GM12878 (cell line): ENCODE data around the gene PRKN. TPM values are rescaled to one million over a fixed set of nuclear protein-coding genes. Genes with fewer than 3 reads are reported as not detected.

ENCODE experiments used
- ATAC-seq: fragments of 200-7000 bp; cut with Tn5 transposase; 3 replicates; pipeline ENCODE4 v1.9.1; 2020; ENCODE audit warnings: mild to moderate bottlenecking, moderate library complexity
- BruUV-seq: library from RNA; stranded (reverse); fragments of 400-500 nt; replicated peaks from 2 replicates; lab custom pipeline; 2021; lab: Mats Ljungman, UMichigan
- CTCF ChIA-PET: fragments of 300-600 bp; sonication (Branson Sonifier 250); formaldehyde crosslinking; extraction: SDS; loops from one replicate; lab custom pipeline; 2021; ENCODE audit warnings: inconsistent platforms; lab: Yijun Ruan, JAX
- POLR2A ChIA-PET: fragments of 350-600 bp; formaldehyde crosslinking; extraction: SDS; loops from one replicate; lab custom pipeline; 2021; ENCODE audit warnings: inconsistent platforms; lab: Charles Lee
- RAD21 ChIA-PET: fragments of 300-600 bp; sonication (Branson Sonifier 250); formaldehyde crosslinking; loops from one replicate; lab custom pipeline; 2023; ENCODE audit warnings: antibody characterized with exemption; ENCODE audit not compliant: unreplicated experiment; lab: Charles Lee
- SMC1A ChIA-PET: fragments of 300-600 bp; sonication (Branson Sonifier 250); formaldehyde crosslinking; loops from one replicate; lab custom pipeline; 2023; ENCODE audit not compliant: unreplicated experiment, uncharacterized antibody; lab: Charles Lee
- DNase-seq: peaks from one replicate; pipeline ENCODE4 v3.0.0-alpha.2; 2011; ENCODE audit warnings: low read depth, low spot score
- FAIRE-seq: peaks from 3 replicates; lab custom pipeline; 2011; peaks lifted over from hg19 to GRCh38; lab: Jason Lieb, UNC
- H2AFZ ChIP-seq: 2 replicates; pipeline ENCODE4 v1.6.0; 2011; ENCODE audit warnings: low read depth, low read length, control low read depth; ENCODE audit not compliant: control insufficient read depth
- H3K27ac ChIP-seq: 2 replicates; pipeline ENCODE4 v1.5.1; 2011; ENCODE audit warnings: control low read depth; ENCODE audit not compliant: control insufficient read depth, insufficient read depth
- H3K27me3 ChIP-seq, 2 experiments: replicated peaks in 1 of 2; 2 replicates each; pipeline versions ENCODE4 v1.6.0 to v1.6.1; 2011; ENCODE audit warnings: low read length in 1 of 2; ENCODE audit not compliant: control insufficient read depth in 2 of 2, insufficient read depth in 2 of 2
- H3K36me3 ChIP-seq, 2 experiments: 2 replicates each; pipeline ENCODE4 v1.5.1; 2011; ENCODE audit warnings: low read length in 1 of 2; ENCODE audit not compliant: control insufficient read depth in 2 of 2, insufficient read depth in 2 of 2
- H3K4me1 ChIP-seq: 2 replicates; pipeline ENCODE4 v1.6.1; 2011; ENCODE audit warnings: mild to moderate bottlenecking, low read length, moderate library complexity, mixed read lengths; ENCODE audit not compliant: control insufficient read depth, insufficient read depth
- H3K4me2 ChIP-seq: 2 replicates; pipeline ENCODE4 v1.6.0; 2011; ENCODE audit warnings: control low read depth; ENCODE audit not compliant: control insufficient read depth, insufficient read depth
- H3K4me3 ChIP-seq: fragments of 200-600 bp; sonication (generic); 2 replicates; pipeline ENCODE4 v1.5.1; 2016
- H3K79me2 ChIP-seq: 2 replicates; pipeline ENCODE4 v1.6.0; 2011; ENCODE audit warnings: low read length; ENCODE audit not compliant: control insufficient read depth, insufficient read depth
- H3K9ac ChIP-seq: 2 replicates; pipeline ENCODE4 v1.8.0; 2011; ENCODE audit warnings: low read length, control low read depth, mixed read lengths; ENCODE audit not compliant: control insufficient read depth, insufficient read depth
- H3K9me3 ChIP-seq: replicated peaks from 3 replicates; pipeline ENCODE4 v1.5.1; 2011; ENCODE audit warnings: mild to moderate bottlenecking, low read length; ENCODE audit not compliant: control insufficient read depth, insufficient read depth
- H4K20me1 ChIP-seq: 2 replicates; pipeline ENCODE4 v1.6.0; 2011; ENCODE audit not compliant: control insufficient read depth, insufficient read depth
- BMI1 ChIP-seq: fragments of 450-650 bp; IDR thresholded peaks from 2 replicates; pipeline ENCODE4 v1.6.1; 2016; ENCODE audit warnings: mild to moderate bottlenecking, moderate library complexity, borderline replicate concordance
- CREM ChIP-seq: IDR thresholded peaks from 2 replicates; pipeline ENCODE4 v1.6.1; 2014; ENCODE audit warnings: antibody characterized with exemption, low read depth
- CTCF ChIP-seq, 3 experiments: IDR thresholded peaks in 2 of 3; conservative IDR thresholded peaks in 1 of 3; 2 replicates each; pipeline ENCODE4 v1.5.1; 2011; ENCODE audit warnings: low read depth in 3 of 3, low read length in 3 of 3, mild to moderate bottlenecking in 3 of 3, control low read depth in 2 of 3, moderate library complexity in 2 of 3, inconsistent platforms in 1 of 3, mixed read lengths in 1 of 3; ENCODE audit not compliant: control insufficient read depth in 2 of 3, insufficient read depth in 1 of 3; ENCODE audit errors: extremely low read depth in 1 of 3
- FOXK2 ChIP-seq: fragments of 450-650 bp; IDR thresholded peaks from 2 replicates; pipeline ENCODE4 v1.6.1; 2017; ENCODE audit warnings: mild to moderate bottlenecking, moderate library complexity
- HDAC6 ChIP-seq: fragments of 200-600 bp; sonication (generic); IDR thresholded peaks from one replicate; pipeline ENCODE4 v1.8.0; 2017; ENCODE audit warnings: antibody characterized with exemption; ENCODE audit not compliant: unreplicated experiment
- MAX ChIP-seq: IDR thresholded peaks from 2 replicates; pipeline ENCODE4 v1.6.1; 2012; ENCODE audit warnings: low read depth, low read length, improper control_type of control experiment
- NFYA ChIP-seq: IDR thresholded peaks from 2 replicates; pipeline ENCODE4 v1.6.1; 2011; ENCODE audit warnings: low read depth, mild to moderate bottlenecking, low read length, improper control_type of control experiment, borderline replicate concordance
- NR2C2 ChIP-seq: IDR thresholded peaks from 2 replicates; pipeline ENCODE4 v1.6.1; 2011; ENCODE audit warnings: borderline replicate concordance, low read depth; ENCODE audit not compliant: control insufficient read depth, insufficient read length
- PBX3 ChIP-seq: IDR thresholded peaks from 2 replicates; pipeline ENCODE4 v1.6.1; 2011; ENCODE audit warnings: mild to moderate bottlenecking, low read depth, low read length, moderate library complexity; ENCODE audit not compliant: insufficient replicate concordance
- PML ChIP-seq: IDR thresholded peaks from 2 replicates; pipeline ENCODE4 v1.6.1; 2012; ENCODE audit warnings: low read length, inconsistent platforms
- POLR2AphosphoS5 ChIP-seq: IDR thresholded peaks from 2 replicates; pipeline ENCODE4 v1.6.1; 2011; ENCODE audit warnings: mild to moderate bottlenecking, low read length, inconsistent platforms
- PRDM15 ChIP-seq: fragments of 450-650 bp; formaldehyde crosslinking; IDR thresholded peaks from 2 replicates; pipeline ENCODE4 v1.4.0; 2020; ENCODE audit warnings: mild to moderate bottlenecking, moderate library complexity
- RB1 ChIP-seq: fragments of 450-650 bp; formaldehyde crosslinking; IDR thresholded peaks from 2 replicates; pipeline ENCODE4 v1.6.1; 2017; ENCODE audit warnings: mild to moderate bottlenecking, borderline replicate concordance
- RELA ChIP-seq: fragments of 450-650 bp; IDR thresholded peaks from 2 replicates; pipeline ENCODE4 v1.8.0; 2014; ENCODE audit warnings: borderline replicate concordance; ENCODE audit not compliant: partially characterized antibody
- TAF1 ChIP-seq: IDR thresholded peaks from 2 replicates; pipeline ENCODE4 v1.6.1; 2011; ENCODE audit warnings: mild to moderate bottlenecking, low read depth, low read length, borderline replicate concordance
- ZBED1 ChIP-seq: IDR thresholded peaks from 2 replicates; pipeline ENCODE4 v1.6.1; 2016; ENCODE audit warnings: borderline replicate concordance
- ZZZ3 ChIP-seq: IDR thresholded peaks from 2 replicates; pipeline ENCODE4 v1.6.1; 2011; ENCODE audit warnings: low read depth; ENCODE audit not compliant: control insufficient read depth, insufficient read length
- WGBS: methylation state at CpG from one replicate; pipeline ENCODE4 v1.1.6; 2016; ENCODE audit warnings: low lambda C conversion rate; ENCODE audit not compliant: insufficient replicate concordance, insufficient coverage; ENCODE audit errors: missing lambda C conversion rate; 5-methylcytosine and 5-hydroxymethylcytosine counted together
- in situ Hi-C: fragments of 300-500 bp; cut with MboI; formaldehyde crosslinking; loops from 9 replicates; pipeline ENCODE4 v1.14.3; 2018; ENCODE audit warnings: mixed read lengths
- intact Hi-C: fragments of 100-400 bp; cut with micrococcal nuclease; formaldehyde crosslinking; loops from one replicate; pipeline ENCODE4 v1.14.2; 2022; ENCODE audit not compliant: unreplicated experiment
- polyA plus RNA-seq, 11 experiments: library from polyadenylated mRNA; depleted of rRNA in 4 of 11; unstranded in 6 of 11; stranded (reverse) in 5 of 11; fragments of >200 nt; fragmentation: Nextera tagmentation in 4 of 11; fragmentation: Illumina TruSeq in 1 of 11; extraction: Ambion mirVana in 4 of 11; extraction: Trizol in 1 of 11; gene quantifications; 1 replicate in 1 of 11; 2 replicates in 10 of 11; pipeline versions ENCODE4 v1.2.1 to v1.2.3, GENCODE V29; 2011 to 2016; ENCODE audit warnings: inconsistent platforms in 2 of 11, missing spikeins in 2 of 11, low read depth in 1 of 11
- total RNA-seq, 4 experiments: library from RNA; depleted of rRNA in 3 of 4; stranded (reverse); fragments of >200 nt in 3 of 4; fragmentation: Illumina TruSeq in 1 of 4; extraction: Trizol in 1 of 4; gene quantifications; 2 replicates each; pipeline versions ENCODE4 v1.2.1 to v1.2.3, GENCODE V29; 2013 to 2021

The PRKN gene
- total and polyA plus RNA-seq, 10 of the 15 experiments (the other 5 are each of a cell fraction or from before 2014, with no cell fraction given): 0.06 to 0.09 TPM; not detected in 8

- TF ChIP-seq PRDM15 (CRISPR knock-in tag): no peak
- TF ChIP-seq CTCF (IDR thresholded peaks at IDR 0.05 in 2 of 3, conservative IDR thresholded peaks at IDR 0.05 in 1 of 3; ENCODE audit: control insufficient read depth in 2 of 3, extremely low read depth in 1 of 3, insufficient read depth in 1 of 3, low read depth in 3 of 3, low read length in 3 of 3): no peak
- TF ChIP-seq NFYA: no peak
- TF ChIP-seq NR2C2: no peak
- no peak for TF ChIP-seq BMI1
- TF ChIP-seq FOXK2: no peak
- no peak for TF ChIP-seq RB1
- no peak for TF ChIP-seq ZBED1
- TF ChIP-seq CREM: no peak
- TF ChIP-seq HDAC6: no peak
- no peak for TF ChIP-seq TAF1
- TF ChIP-seq ZZZ3: no peak
- TF ChIP-seq MAX: no peak
- TF ChIP-seq PML: no peak
- no peak for TF ChIP-seq PBX3
- no peak for TF ChIP-seq RELA
- no peak for TF ChIP-seq POLR2AphosphoS5
- BruUV-seq: no TSS peak
- POLR2A ChIA-PET: no interaction called here
Observed at GRCh38 chr6:162242915-162243314, 484.7 kb downstream of the PRKN start.

More at GRCh38 chr6:162242915-162243314, 484.7 kb downstream of the PRKN start:
- RAD21 ChIA-PET: no interaction called here
- intact Hi-C loops (no loop called here), in situ Hi-C loops (no loop called here)
- Histone ChIP-seq H3K36me3 (no peaks in the 10 kb centered on the region), H3K79me2 (no peaks in the 10 kb centered on the region), H3K9ac (no peak overlapping the region), H3K27me3 (no peaks in the 10 kb centered on the region), H2AFZ (no peak overlapping the region), H4K20me1 (no peaks in the 10 kb centered on the region), H3K9me3 (no peaks in the 10 kb centered on the region), H3K4me1 (no peaks in the 10 kb centered on the region), H3K4me3 (no peak overlapping the region), H3K4me2 (no peak overlapping the region), H3K27ac (no peak overlapping the region)
- DNase-seq (no peak), FAIRE-seq (no peak), ATAC-seq (no peak)
- WGBS: 18% methylated on average over 1 of the region's 1 CpG
- SMC1A ChIA-PET: no interaction called here
- CTCF ChIA-PET: no interaction called here
